HG03039 (cell line): ENCODE data around the gene HHIPL1.
"Not testable (repeated sequence)": the region's sequence is repeated elsewhere in the genome, so short reads cannot be mapped to it uniquely, and the experiment has no call there.

Experiments used
- ATAC-seq: cut with Tn5 transposase; IDR thresholded peaks from one replicate; pipeline ENCODE4 v1.9.1; 2021; ENCODE audit warnings: mild to moderate bottlenecking, moderate library complexity; ENCODE audit not compliant: unreplicated experiment

The HHIPL1 gene

GRCh38 chr14:99633141-99633540 lies 11.8 kb upstream of the HHIPL1 start:
- ATAC-seq = no peak

DNA sequence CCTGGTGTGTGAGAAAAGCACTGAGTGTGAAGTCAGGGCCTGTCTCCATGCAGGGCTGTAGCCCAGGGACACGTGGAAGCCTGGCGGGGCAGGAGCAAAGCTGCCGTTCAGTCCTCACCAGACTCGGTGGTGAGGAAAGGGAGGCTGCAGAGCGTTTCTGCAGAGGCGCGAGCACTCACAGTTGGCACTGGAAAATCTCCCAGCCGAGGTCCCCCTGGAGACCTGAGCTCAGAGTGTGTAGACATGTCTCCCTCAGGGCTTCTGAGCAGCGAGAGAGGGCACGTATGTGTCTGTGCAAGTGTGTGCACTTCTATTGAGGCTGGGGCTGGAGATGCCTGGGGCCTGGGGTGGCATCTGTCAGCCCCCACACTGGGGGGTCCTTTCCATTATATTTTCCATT lies 11.0 kb upstream of the HHIPL1 start:
- ATAC-seq = no peak

DNA sequence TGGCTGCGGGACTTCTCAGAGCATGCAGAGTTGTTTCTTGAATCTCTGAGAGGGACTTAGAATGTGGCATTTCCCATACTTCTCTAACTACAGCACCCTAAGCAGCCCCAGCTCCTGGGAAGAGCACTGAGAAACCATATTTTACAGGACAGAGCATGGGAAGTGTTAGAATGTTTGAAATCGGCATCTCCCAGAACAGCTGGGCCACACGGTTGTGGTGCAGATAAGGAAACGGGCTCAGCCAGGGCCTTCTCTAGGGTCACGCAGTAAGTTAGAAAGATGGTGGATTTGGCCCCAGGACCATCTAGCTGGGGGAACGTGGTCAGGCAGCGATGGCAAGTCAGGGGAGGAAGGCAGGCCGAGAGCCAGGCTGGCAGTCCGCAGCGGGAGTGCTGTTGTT lies 10.5 kb upstream of the HHIPL1 start:
- ATAC-seq = no peak

- no peak for ATAC-seq
These were observed 9.8 kb upstream of the HHIPL1 start for GRCh38 chr14:99635116-99635515.

- ATAC-seq = no peak
These were observed 8.4 kb upstream of the HHIPL1 start for GRCh38 chr14:99636487-99636886.

GRCh38 chr14:99637624-99638023 lies 7.3 kb upstream of the HHIPL1 start:
- ATAC-seq = no peak

DNA sequence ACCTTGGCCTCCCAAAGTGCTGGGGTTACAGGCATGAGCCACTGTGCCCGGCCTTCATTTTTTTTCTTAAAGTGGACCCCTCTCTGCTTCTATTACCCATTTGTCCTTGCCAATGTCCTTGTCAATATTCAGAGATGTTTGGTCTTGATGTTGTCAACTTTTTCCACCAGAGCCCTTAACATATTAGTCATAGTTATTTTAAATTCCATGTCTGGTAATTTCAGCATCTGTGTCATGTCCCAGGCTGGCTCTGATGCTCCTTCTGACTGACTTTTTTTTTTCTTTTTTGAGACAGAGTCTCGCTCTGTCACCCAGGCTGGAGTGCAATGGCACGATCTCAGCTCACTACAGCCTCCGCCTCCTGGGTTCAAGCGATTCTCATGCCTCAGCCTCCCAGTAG lies 2.2 kb upstream of the HHIPL1 start:
- ATAC-seq = not testable (repeated sequence)

- ATAC-seq = no peak
These were observed 1.6 kb upstream of the HHIPL1 start for GRCh38 chr14:99643343-99643742.

DNA sequence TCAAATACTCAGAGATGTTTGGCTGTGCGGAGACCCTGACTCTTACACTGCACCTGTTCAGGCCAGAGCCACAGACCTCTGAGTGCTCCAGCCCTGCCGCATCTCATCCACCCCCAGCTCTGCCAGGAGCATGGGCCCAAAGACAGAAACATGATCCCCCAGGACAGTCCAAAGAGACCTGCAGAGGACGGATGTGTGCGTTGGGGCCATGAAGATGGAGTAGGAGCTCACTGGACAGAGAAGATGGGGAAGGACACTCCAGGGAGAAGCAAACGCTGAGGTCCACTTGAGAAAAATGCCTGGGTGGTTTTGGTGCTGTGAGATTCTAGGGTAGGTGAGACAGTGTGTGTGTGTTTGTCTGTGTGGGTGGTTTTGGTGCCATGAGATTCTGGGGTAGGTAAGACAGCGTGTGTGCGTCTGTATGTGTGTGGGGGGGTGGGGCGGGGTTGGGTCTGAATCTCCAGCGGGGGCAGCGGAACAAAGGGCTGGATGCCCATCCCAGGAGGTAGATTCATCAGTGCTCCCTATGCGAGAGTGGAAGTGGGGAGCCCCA lies 818 bp upstream of the HHIPL1 start:
- ATAC-seq = no peak

DNA sequence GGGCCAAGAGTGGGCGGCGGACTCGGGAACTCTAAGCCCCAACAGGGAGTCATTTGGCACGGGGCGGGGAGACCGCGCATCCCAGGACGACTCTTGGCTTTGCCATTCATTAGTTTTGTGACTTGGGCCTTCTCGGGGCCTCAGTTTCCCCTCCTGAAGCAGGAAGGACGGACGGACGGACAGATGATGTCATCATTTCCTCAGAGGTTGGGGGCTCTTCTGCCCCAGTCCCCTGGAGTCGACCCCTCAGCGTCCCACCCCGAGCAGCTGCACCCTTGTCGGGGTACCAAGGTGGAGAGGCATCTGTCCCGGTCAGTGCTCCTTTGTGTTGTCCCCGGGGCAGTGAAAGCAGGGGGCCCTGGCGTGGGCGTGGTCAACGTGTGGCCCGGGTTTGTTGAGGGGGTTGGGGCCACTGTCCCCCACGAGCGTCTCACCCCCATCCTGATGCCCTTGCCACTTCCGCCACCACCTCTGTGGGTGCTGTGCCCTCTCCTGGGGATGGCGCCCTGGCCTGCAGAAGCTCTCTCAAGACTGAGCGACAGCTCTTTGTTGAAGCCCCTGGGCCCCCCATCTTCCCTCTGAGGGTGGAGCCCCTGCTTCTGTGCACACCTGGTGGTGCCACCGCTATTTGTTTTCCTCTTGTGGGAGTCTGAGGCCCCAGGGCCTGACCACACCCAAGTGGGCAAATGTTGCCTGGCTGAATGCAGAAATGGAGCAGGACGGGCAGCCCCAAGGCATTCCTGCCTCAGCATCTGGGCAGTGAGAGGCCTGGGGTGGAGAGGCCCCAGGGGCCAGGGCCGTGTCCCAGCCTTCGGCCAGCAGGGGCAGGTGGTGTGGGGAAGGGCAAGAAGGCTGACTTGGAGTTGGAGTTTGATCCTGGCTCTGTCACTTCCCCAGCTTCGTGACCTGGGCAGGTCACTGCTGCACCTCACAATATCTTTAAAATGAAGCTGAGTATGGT lies 896 bp downstream of the HHIPL1 start:
- no peak for ATAC-seq

- ATAC-seq = no peak
These were observed 2.5 kb downstream of the HHIPL1 start for GRCh38 chr14:99647411-99647810.

DNA sequence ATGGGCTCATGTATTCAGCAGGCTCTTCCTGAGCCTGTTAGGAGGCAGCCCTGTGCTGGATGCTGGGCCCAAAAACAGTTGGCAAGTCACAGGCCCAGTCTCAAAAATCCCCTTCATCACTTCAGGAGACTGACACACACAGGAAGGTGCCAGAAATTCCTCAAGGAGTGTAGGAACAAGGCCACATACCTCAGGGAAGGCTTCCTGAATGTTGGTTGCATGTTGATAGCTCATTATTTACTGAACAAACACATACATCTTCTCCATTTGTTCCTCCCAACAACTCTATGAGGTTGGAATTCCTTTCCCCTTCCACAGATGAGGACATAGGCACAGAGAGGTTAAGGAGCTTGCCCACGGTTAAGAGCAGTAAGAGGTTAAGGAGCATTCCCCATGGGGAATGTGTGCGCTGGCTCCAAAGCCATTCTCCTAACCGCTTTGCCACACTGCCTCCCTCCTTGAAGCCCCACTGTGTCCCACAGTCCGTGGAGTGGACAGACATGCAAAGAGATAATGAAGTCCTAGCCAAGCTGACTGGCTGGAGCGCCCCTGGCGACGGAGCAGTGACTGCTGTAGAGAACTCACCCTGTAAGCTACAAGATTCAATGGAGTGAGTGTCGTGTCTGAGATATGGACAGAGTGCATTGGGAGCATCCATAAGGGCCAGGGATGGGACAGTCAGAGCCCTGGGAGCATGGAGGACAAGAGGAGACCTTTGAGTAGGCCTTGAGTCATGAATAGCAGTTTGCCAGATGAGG lies 3.3 kb downstream of the HHIPL1 start:
- no peak for ATAC-seq

DNA sequence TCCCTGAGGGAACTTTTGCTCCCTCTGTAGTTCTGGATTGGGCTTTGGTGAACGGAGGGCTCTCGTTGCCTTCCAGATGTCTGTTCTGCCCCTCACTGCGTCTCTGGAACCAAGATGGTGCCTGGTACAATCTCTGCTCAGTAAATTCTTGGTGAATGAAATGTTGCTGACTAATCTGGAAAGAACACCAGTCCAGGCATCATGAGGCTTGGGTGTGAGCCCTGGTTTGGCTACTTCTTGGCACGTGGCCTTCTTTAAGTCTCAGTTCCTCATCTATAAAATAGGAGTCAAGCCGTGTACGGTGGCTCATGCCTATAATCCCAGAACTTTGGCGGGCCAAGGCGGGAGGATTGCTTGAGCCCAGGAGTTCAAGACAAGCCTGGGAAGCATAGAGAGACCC lies 4.3 kb downstream of the HHIPL1 start:
- no peak for ATAC-seq

DNA sequence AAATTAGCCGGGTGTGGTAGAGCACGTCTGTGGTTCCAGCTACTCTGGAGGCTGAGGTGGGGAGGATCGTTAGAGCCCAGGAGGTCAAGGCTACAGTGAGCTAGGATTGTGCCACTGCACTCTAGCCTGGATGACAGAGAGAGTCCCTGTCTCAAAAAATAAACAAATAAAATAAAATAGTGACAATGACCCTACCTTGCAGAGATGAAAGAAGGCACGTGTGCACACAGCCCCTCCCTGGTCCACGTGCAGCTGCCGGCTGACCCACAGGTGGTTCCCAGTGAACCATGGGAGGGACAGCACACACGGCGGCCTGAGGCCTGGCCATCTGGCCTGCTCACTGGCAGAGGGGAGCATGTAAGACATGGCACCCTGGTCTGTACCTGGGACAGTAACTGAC lies 4.7 kb downstream of the HHIPL1 start:
- no peak for ATAC-seq

DNA sequence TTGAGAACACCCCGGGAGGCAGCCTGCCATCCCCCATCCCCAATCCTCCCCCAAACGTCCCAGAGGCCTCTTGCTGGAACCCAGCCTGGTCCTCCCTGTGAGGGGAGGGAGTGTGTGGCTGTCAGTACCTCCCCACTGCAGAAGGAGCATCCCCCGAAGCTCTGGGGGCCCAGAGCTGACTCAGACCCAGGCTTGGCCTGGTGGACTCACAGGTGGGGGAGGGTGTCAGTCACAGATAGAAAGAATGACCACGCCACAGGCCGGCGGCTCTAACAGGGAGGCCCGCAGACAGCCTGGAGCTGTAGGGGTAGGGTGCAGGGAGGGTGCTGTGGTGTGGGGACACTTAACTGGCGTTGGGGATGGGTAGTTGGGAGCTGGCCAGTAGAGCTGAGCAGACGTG lies 5.3 kb downstream of the HHIPL1 start:
- ATAC-seq = no peak

- no peak for ATAC-seq
These were observed 7.2 kb downstream of the HHIPL1 start for GRCh38 chr14:99651953-99652746.

DNA sequence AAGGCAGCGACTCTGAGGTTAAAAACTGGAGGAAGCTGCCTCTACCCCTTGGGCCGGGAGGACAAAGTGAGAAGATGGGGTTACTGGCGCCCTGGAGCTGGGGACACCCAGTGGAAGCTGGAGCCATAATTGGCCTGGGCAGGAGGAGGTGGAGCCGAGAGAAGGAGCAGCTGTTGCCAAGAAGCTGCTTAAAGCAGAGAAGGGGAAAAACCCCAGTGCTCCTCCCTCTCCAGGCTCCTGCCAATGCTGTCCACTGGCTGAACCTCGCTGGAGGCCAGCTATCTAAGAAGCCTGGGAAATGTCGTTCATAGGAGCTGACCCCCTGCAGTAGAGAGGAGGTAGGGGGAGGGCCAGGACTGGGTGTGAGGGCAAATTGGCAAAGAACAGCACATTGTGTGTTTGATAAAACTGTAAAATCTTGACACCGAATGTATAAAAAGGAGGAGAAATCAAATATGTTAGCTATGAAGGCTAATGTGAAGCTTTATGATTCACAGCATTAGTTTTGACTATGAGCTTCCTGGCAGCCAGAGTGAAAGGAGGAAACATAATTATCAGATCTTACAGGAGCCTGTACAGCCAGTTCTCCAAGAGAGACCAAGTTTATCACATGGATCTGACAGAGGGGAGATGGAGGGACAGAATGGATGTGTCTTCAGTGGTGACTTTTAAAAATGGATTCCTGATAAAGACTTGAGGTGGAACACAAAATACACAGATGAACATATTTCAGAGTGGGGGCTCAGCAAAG lies 9.5 kb downstream of the HHIPL1 start:
- ATAC-seq = no peak

DNA sequence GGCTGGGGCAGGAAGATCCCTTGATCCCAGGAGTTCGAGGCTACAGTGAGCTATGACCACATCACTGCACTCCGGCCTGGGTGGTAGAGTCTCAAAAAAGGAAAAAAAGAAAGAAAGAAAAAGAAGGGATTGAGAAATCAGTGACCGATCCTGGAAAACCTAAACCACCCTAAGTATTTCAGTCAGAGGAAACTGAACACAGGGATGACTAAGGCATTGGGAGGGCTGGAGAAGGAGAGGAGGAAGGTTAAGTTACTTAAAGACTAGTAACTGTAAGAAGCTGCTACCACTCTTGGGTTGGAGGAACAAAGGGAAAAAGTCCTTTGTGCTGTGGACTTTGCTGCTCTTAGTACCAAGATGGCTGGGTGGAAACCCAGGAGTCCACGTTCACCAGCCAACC lies 10.6 kb downstream of the HHIPL1 start:
- no peak for ATAC-seq

GRCh38 chr14:99656171-99656570 lies 11.2 kb downstream of the HHIPL1 start:
- ATAC-seq = no peak

DNA sequence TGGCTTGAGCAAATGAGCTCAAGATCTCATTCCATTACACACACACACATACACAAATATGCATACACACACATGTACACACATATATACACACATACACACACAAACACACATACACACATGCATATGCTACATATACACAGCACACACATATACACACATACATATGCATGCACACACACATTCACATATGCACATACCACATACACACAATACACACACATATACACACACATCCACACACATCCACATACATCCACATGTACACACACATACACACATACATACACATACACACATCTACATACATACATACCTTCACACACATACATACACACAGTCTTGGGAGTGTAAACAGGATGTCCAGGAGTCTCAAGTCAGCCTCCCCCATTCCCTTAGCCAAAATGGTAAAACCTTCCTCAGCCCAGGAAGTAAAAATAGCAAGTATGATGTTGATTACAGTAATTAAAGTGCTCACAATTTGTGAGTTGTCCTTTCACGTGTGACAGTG lies 12.8 kb downstream of the HHIPL1 start:
- no peak for ATAC-seq
